SK-N-SH (cell line): ENCODE measurements around the gene CDH4.

Source experiments
- CHD2 ChIP-seq: fragments of 150-350 bp; IDR thresholded peaks from 2 replicates; pipeline ENCODE4 v1.6.1; 2018; ENCODE audit warnings: low read length; ENCODE audit not compliant: partially characterized antibody
- CTCF ChIP-seq: fragments of 200-600 bp; sonication (generic); IDR thresholded peaks from 2 replicates; pipeline ENCODE4 v1.6.1; 2017; ENCODE audit warnings: antibody characterized with exemption, mild to moderate bottlenecking, moderate library complexity
- EP300 ChIP-seq, 2 experiments: IDR thresholded peaks; 2 replicates each; pipeline versions ENCODE4 v1.4.0 to v1.6.1; 2012; ENCODE audit warnings: borderline replicate concordance in 1 of 2, low read depth in 1 of 2, low read length in 1 of 2
- FOSL2 ChIP-seq: IDR thresholded peaks from 2 replicates; pipeline ENCODE4 v1.4.0; 2012; ENCODE audit warnings: low read depth, mild to moderate bottlenecking, moderate library complexity, borderline replicate concordance
- FOXM1 ChIP-seq: IDR thresholded peaks from 2 replicates; pipeline ENCODE4 v1.4.0; 2012; ENCODE audit warnings: low read depth, mild to moderate bottlenecking
- GABPA ChIP-seq: IDR thresholded peaks from 2 replicates; pipeline ENCODE4 v1.4.0; 2012; ENCODE audit warnings: low read depth, mild to moderate bottlenecking
- POLR2AphosphoS5 ChIP-seq: IDR thresholded peaks from 2 replicates; pipeline ENCODE4 v1.6.1; 2012; ENCODE audit warnings: low read depth, low read length
- RFX5 ChIP-seq: IDR thresholded peaks from 2 replicates; pipeline ENCODE4 v1.6.1; 2012; ENCODE audit warnings: mild to moderate bottlenecking, improper control_type of control experiment, low read length
- SIN3A ChIP-seq: IDR thresholded peaks from 2 replicates; pipeline ENCODE4 v1.6.1; 2012; ENCODE audit warnings: low read depth, mild to moderate bottlenecking, low read length, moderate library complexity, borderline replicate concordance
- SMC3 ChIP-seq: IDR thresholded peaks from 2 replicates; pipeline ENCODE4 v1.6.1; 2012; ENCODE audit warnings: low read depth, low read length, improper control_type of control experiment
- TCF12 ChIP-seq: IDR thresholded peaks from 2 replicates; pipeline ENCODE4 v1.4.0; 2012
- USF2 ChIP-seq: fragments of 150-350 bp; IDR thresholded peaks from 2 replicates; pipeline ENCODE4 v1.6.1; 2017; ENCODE audit warnings: antibody characterized with exemption, low read length, low read depth, borderline replicate concordance
- TF ChIP-seq, protein P1 (sequence below): IDR thresholded peaks from 2 replicates; pipeline ENCODE4 v1.4.0; 2012; ENCODE audit warnings: low read depth, borderline replicate concordance

DNA sequence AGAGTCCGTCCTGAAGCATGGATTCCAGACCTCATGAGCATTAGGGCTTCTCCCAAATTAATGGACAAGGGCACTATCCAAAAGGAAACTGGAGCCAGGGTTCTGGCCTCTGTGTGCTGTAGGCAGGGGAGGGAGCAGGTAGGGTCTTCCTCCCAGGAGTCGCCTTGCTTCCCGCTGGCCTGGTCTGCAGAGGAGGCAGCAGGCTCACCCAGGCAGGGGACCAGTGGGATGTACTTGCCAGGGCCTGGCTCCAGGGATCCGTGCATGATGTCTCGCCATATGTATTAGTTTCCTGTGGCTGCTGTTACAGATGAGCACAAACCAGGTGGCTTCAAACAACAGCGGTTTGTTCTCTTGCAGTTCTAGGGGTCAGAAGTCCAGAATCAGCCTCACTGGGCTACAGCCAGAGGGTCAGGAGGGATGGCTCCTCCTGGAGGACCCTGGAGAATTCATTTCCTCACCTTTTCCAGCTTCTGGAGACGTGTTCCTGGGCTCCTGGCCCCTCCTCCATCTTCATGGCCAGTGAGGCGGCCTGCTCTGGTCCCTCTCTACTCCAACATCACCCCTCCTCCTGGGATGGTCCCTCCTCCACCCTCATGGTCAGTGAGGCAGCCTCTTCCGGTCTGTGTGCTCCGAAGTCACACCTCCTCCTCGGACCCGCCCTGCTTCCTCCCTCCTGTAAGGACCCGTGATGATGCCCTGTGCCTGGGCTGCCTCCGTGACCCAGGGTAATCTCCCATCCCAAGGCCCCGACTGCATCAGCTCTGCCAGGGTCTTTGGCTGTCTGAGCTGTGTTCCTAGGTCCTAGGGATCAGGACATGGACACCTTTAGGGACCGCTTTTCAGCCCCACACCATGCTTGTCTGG lies 329.1 kb downstream of the CDH4 start:
- TF ChIP-seq CTCF, result no peak
- no peak for TF ChIP-seq EP300 (IDR thresholded peaks at IDR 0.05; ENCODE audit: borderline replicate concordance in 1 of 2, low read depth in 1 of 2, low read length in 1 of 2)
- no peak for TF ChIP-seq RFX5
- no peak for TF ChIP-seq FOSL2
- TF ChIP-seq SIN3A, result no peak
- TF ChIP-seq, protein P1, sequence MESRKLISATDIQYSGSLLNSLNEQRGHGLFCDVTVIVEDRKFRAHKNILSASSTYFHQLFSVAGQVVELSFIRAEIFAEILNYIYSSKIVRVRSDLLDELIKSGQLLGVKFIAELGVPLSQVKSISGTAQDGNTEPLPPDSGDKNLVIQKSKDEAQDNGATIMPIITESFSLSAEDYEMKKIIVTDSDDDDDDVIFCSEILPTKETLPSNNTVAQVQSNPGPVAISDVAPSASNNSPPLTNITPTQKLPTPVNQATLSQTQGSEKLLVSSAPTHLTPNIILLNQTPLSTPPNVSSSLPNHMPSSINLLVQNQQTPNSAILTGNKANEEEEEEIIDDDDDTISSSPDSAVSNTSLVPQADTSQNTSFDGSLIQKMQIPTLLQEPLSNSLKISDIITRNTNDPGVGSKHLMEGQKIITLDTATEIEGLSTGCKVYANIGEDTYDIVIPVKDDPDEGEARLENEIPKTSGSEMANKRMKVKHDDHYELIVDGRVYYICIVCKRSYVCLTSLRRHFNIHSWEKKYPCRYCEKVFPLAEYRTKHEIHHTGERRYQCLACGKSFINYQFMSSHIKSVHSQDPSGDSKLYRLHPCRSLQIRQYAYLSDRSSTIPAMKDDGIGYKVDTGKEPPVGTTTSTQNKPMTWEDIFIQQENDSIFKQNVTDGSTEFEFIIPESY, result no peak
- no peak for TF ChIP-seq POLR2AphosphoS5
- no peak for TF ChIP-seq FOXM1
- TF ChIP-seq TCF12, result no peak
- TF ChIP-seq GABPA, result no peak
- TF ChIP-seq SMC3, result no peak
- TF ChIP-seq CHD2, result no peak
- no peak for TF ChIP-seq USF2
